ENCODE data around the gene AGTPBP1. TPM values are rescaled to one million over a fixed set of nuclear protein-coding genes. Genes with fewer than 3 reads are reported as not detected.
"Not testable (repeated sequence)": the region's sequence is repeated elsewhere in the genome, so short reads cannot be mapped to it uniquely, and the experiment has no call there.

The AGTPBP1 gene
- total and polyA plus RNA-seq, 5 donors = 11.0 to 54.8 (median 48.0) TPM

DNA sequence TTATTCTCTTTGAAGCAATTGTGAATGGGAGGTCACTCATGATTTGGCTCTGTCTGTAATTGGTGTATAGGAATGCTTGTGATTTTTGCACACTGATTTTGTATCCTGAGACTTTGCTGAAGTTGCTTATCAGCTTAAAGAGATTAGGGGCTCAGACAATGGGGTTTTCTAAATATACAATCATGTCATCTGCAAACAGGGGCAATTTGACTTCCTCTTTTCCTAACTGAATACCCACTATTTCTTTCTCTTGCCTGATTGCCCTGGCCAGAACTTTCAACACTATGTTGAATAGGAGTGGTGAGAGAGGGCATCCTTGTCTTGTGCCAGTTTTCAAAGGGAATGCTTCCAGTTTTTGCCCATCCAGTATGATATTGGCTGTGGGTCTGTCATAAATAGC, 22.3 kb downstream of the AGTPBP1 start:
- H3K9me3 ChIP-seq (ENCODE audit: control insufficient read depth, low read length); intact Hi-C loops (cut with DNase I); H3K4me3 ChIP-seq (ENCODE audit: low read length); DNase-seq; H3K27me3 ChIP-seq (ENCODE audit: control insufficient read depth, insufficient read depth); ATAC-seq; H3K4me1 ChIP-seq (ENCODE audit: control insufficient read depth, insufficient read depth, low read length); H3K27ac ChIP-seq (ENCODE audit: low read length): not testable (repeated sequence)

DNA sequence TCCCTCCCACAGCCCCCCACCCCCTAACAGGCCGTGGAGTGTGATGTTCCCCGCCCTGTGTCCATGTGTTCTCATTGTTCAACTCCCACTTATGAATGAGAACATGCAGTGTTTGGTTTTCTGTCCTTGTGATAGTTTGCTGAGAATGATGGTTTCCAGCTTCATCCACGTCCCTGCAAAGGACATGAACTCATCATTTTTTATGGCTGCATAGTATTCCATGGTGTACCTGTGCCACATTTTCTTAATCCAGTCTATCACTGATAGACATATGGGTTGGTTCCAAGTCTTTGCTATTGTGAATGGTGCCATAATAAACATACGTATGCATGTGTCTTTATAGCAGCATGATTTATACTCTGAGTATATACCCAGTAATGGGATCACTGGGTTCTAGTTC, 23.9 kb downstream of the AGTPBP1 start:
- H3K27me3 ChIP-seq (ENCODE audit: control insufficient read depth, insufficient read depth); H3K4me1 ChIP-seq (ENCODE audit: control insufficient read depth, insufficient read depth, low read length); H3K4me3 ChIP-seq (ENCODE audit: low read length); H3K9me3 ChIP-seq (ENCODE audit: control insufficient read depth, low read length); ATAC-seq; H3K27ac ChIP-seq (ENCODE audit: low read length); DNase-seq; intact Hi-C loops (cut with DNase I): not testable (repeated sequence)
- 96% methylated on average over 4 of the region's 4 CpGs for WGBS

DNA sequence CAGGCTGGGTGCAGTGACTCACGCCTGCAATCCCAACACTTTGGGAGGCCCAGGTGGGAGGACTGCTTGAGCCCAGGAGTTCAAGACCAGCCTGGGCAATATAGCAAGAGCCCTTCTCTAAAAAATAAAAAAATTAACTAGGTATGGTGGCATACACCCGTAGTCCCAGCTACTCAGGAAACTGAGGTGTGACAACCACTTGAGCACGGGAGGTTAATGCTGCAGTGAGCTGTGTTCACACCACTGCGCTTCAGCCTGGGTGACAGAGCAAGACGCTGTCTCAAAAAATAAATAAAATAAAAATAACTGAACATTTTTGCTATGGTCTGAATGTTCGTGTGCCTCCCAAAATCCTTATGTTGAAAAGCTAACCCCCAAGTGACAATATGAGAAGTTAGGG, 24.5 kb downstream of the AGTPBP1 start:
- no peaks in the 10 kb centered on the region for H3K9me3 ChIP-seq (ENCODE audit: control insufficient read depth, low read length)
- H3K27ac ChIP-seq (ENCODE audit: low read length) = no peak overlapping the region
- no peaks in the 10 kb centered on the region for H3K27me3 ChIP-seq (ENCODE audit: control insufficient read depth, insufficient read depth)
- no peak for DNase-seq
- no peak overlapping the region for H3K4me3 ChIP-seq (ENCODE audit: low read length)
- H3K4me1 ChIP-seq (ENCODE audit: control insufficient read depth, insufficient read depth, low read length) = no peaks in the 10 kb centered on the region
- 96% methylated on average over 6 of the region's 6 CpGs for WGBS
- intact Hi-C loops (cut with DNase I) = no loop called here
- no peak for ATAC-seq

DNA sequence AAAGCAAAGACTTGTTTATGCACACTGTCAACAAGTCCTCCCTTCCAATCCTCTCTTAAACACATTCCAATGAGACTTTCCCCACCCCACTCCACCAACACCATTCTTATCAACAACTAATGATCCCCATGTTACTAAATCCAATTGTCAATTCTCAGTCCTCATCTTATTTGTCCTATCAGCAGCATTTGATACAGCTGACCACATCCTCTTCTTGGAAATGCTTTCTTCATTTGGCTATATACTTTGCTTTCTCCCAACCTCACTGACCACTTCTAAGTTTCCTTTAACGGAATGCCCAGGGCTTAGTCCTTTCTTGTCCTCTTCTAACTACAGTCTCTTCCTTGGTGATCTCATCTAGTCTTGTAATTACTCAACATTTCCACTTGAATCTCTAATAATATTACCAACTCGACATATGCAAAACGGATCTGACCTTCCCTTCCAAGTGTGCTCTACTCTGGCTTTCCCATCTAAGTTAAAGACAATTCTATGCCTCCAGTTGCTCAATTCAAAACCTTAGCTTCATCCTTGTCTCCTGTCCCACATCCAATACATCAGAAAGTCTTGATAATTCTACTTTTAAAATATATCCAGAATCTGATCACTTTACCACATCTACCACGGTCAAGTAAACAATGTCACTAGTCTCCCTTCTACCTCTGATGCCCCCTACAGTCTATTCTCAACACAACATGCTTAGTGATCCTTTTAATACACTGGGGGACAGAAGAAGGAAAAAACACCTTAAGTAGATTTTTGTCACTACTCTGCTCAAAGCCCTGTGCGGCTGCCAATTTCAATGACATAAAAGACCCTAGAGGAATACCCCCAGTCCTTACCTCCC, 25.5 kb downstream of the AGTPBP1 start:
- no peak for DNase-seq
- Histone ChIP-seq H3K4me3 (ENCODE audit: low read length) (no peak overlapping the region), H3K9me3 (ENCODE audit: control insufficient read depth, low read length) (no peaks in the 10 kb centered on the region), H3K4me1 (ENCODE audit: control insufficient read depth, insufficient read depth, low read length) (no peaks in the 10 kb centered on the region), H3K27ac (ENCODE audit: low read length) (no peak overlapping the region), H3K27me3 (ENCODE audit: control insufficient read depth, insufficient read depth) (no peaks in the 10 kb centered on the region)
- WGBS = 76% methylated on average over 5 of the region's 5 CpGs
- intact Hi-C loops (cut with DNase I) = no loop called here
- ATAC-seq = peak in 1 of 2 donors; percentile 28

DNA sequence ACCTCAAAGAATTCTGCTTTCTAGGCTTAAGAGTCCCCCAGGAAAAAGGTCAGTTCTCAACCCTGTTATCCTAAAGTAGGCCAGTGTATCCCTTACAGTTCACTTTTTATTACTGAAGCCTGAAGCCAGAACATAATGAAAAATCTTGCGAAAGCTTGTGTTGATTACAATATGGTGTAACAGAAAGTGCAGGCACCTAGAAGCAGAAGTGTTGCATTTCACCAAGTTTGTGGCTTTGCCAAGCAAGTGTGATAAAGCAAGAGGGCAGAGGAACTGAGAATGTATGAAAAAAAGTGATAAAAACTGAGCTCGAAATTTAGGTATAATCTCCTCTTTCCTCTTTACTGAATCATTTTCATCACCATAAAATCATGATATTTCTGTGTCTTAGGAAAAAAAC, 26.2 kb downstream of the AGTPBP1 start:
- ATAC-seq (peak; percentile 14 to 36), DNase-seq (no peak)
- H3K4me3 ChIP-seq (ENCODE audit: low read length) = no peak overlapping the region
- H3K27ac ChIP-seq (ENCODE audit: low read length) = no peak overlapping the region
- no peaks in the 10 kb centered on the region for H3K27me3 ChIP-seq (ENCODE audit: control insufficient read depth, insufficient read depth)
- no peaks in the 10 kb centered on the region for H3K9me3 ChIP-seq (ENCODE audit: control insufficient read depth, low read length)
- intact Hi-C loops (cut with DNase I) = no loop called here
- WGBS = 30% methylated on average over 2 of the region's 2 CpGs
- H3K4me1 ChIP-seq (ENCODE audit: control insufficient read depth, insufficient read depth, low read length) = no peaks in the 10 kb centered on the region

DNA sequence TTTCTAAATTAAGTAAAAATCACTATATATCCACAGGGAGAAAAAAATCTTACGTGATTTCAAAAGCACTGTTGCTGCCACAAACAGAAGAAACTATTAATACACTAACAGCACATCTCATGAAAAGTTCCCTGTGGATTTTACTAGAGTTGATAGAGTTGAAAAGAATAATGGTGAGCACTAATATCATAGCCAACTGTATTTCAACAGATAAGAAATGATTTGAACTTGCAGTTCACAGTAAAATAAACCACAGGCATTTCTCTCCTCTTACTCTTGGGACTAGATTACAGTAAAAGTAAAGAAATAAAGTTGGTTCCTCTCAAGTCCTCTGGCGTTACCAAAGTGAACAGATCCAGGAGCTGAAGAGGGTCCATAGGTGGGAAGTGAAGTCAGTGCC, 27.9 kb downstream of the AGTPBP1 start:
- Histone ChIP-seq H3K4me1 (ENCODE audit: control insufficient read depth, insufficient read depth, low read length) (no peaks in the 10 kb centered on the region), H3K27me3 (ENCODE audit: control insufficient read depth, insufficient read depth) (no peaks in the 10 kb centered on the region), H3K9me3 (ENCODE audit: control insufficient read depth, low read length) (no peaks in the 10 kb centered on the region), H3K4me3 (ENCODE audit: low read length) (no peak overlapping the region), H3K27ac (ENCODE audit: low read length) (no peak overlapping the region)
- WGBS = 63% methylated on average over 2 of the region's 2 CpGs
- intact Hi-C loops (cut with DNase I) = no loop called here
- no peak for ATAC-seq
- DNase-seq = no peak

DNA sequence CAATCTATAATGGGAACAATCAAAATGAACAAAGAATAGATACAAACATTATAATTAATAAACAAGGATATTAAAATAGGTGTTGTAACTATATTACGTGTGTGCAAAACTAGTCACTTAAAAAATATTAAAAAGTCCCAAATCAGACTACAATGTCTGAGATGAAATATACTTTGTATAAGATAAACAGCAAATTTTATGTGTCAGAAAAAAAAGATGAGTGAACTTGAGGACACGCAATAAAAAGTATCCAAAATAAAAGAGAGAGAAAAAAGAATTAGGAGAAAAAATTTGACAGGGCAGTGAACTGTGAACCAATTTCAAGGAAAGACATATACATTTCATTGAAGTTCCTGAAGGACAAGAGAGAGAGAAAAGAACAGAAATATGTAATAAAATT, 37.0 kb downstream of the AGTPBP1 start:
- peaks cover 2% of the 10 kb centered on the region for H3K4me1 ChIP-seq (ENCODE audit: control insufficient read depth, insufficient read depth, low read length)
- no peak for DNase-seq
- over 99% methylated on average over 2 of the region's 2 CpGs for WGBS
- H3K4me3 ChIP-seq (ENCODE audit: low read length) = no peak overlapping the region
- intact Hi-C loops (cut with DNase I) = loop anchor here in 1 of 4 donors (10.0 kb wide), 1 partner anchor 80 kb away; no protein-coding TSS in a partner anchor
- no peaks in the 10 kb centered on the region for H3K27me3 ChIP-seq (ENCODE audit: control insufficient read depth, insufficient read depth)
- ATAC-seq = no peak
- no peak overlapping the region for H3K27ac ChIP-seq (ENCODE audit: low read length)
- H3K9me3 ChIP-seq (ENCODE audit: control insufficient read depth, low read length) = no peaks in the 10 kb centered on the region

DNA sequence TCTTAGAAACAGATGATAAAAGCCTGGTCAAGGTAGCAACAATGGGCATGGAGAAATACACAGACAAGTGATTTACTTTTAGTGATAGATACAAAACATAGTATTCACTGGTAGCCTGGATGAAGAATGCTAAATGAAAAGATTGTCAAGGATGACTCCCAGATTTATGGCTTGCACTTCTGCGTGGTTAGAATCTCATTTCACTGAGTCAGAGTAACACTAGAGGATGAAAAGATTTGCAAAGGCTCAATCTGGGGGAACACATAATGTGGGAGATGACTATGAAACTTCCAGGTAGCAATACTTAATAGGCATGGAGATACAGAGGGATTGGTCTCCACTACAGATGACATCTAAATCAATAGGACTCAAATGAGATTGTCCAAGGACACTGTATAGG, 38.4 kb downstream of the AGTPBP1 start:
- no peak overlapping the region for H3K27ac ChIP-seq (ENCODE audit: low read length)
- no peak overlapping the region for H3K4me3 ChIP-seq (ENCODE audit: low read length)
- H3K9me3 ChIP-seq (ENCODE audit: control insufficient read depth, low read length) = no peaks in the 10 kb centered on the region
- ATAC-seq = no peak
- H3K27me3 ChIP-seq (ENCODE audit: control insufficient read depth, insufficient read depth) = no peaks in the 10 kb centered on the region
- 88% methylated on average over 1 of the region's 1 CpG for WGBS
- peaks cover 2% of the 10 kb centered on the region for H3K4me1 ChIP-seq (ENCODE audit: control insufficient read depth, insufficient read depth, low read length)
- no peak for DNase-seq
- intact Hi-C loops (cut with DNase I) = loop anchor here in 1 of 4 donors (10.0 kb wide), 1 partner anchor 81 kb away; no protein-coding TSS in a partner anchor

DNA sequence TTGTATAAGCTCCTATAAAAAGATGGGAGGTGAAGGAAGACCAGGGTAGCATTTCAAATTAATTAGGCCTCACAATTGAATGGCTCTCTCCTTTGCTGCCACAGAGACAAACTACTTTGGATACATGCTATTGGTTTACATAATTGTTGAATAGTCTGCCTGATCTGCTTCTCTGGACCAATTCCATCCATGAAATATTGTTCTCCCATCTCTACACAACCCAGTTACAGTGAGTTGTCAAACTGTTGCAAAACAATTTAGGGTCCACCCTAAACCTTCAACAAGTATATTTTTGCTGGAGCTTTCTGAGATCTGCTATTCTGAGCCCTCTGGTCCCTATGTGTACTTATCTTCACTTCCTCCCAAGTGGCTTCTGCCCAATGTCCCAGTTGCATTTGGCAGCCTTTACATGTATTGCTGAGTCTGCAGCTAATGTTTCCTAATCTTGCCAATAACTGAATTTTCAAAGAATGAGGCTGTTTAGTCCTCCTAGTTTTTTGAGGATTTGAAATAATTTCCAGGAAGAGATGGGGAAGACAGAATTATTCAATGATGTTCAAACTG, 38.9 kb downstream of the AGTPBP1 start:
- H3K9me3 ChIP-seq (ENCODE audit: control insufficient read depth, low read length) = no peaks in the 10 kb centered on the region
- peaks cover 2% of the 10 kb centered on the region for H3K4me1 ChIP-seq (ENCODE audit: control insufficient read depth, insufficient read depth, low read length)
- no peaks in the 10 kb centered on the region for H3K27me3 ChIP-seq (ENCODE audit: control insufficient read depth, insufficient read depth)
- DNase-seq = peak in 1 of 3 donors; percentile 40
- no peak overlapping the region for H3K4me3 ChIP-seq (ENCODE audit: low read length)
- intact Hi-C loops (cut with DNase I) = loop anchor here in 1 of 4 donors (10.0 kb wide), 1 partner anchor 82 kb away; no protein-coding TSS in a partner anchor
- H3K27ac ChIP-seq (ENCODE audit: low read length) = no peak overlapping the region
- ATAC-seq = peak; percentile 18 to 75

DNA sequence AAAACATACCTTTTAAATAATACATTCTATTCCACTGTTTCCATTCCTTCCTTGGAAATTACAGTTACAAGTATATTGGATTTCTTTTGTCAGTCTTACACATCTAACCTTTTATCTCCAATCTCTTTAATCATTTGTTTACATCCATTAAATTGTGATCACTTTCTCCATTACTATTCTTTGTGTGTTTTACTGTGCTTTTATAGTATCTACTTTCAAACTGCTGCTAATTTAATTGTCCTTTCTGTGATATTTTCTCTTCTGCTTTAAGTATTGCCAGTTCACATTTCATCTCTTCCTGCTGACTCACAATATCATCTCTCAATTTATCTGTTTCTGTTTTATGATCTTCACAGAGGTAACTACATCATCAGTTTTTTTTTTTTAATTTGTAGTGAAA, 39.6 kb downstream of the AGTPBP1 start:
- intact Hi-C loops (cut with DNase I) = loop anchor here in 1 of 4 donors (10.0 kb wide), 1 partner anchor 83 kb away; no protein-coding TSS in a partner anchor
- H3K4me1 ChIP-seq (ENCODE audit: control insufficient read depth, insufficient read depth, low read length) = peaks cover 2% of the 10 kb centered on the region
- no peaks in the 10 kb centered on the region for H3K27me3 ChIP-seq (ENCODE audit: control insufficient read depth, insufficient read depth)
- no peak for ATAC-seq
- DNase-seq = no peak
- H3K9me3 ChIP-seq (ENCODE audit: control insufficient read depth, low read length) = no peaks in the 10 kb centered on the region
- H3K4me3 ChIP-seq (ENCODE audit: low read length) = no peak overlapping the region
- H3K27ac ChIP-seq (ENCODE audit: low read length) = no peak overlapping the region

DNA sequence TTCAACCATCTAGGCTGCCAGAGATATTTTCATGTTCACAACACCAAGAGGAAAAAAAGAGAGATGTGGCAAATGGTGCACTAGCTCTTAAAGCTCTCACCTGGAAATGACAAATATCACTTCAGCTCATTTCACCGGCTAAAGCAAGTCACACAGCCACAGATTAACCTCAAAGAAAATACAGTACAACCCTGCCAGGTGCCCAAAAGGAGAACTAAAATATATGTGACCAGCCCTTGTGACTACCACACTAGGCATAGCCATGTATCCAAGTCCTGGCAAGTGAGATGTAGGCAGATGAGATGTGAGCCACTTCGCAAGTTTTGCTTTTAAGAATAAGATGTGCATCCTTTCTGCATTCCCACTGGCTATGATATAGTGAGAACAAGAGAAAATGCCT, 41.4 kb downstream of the AGTPBP1 start:
- ATAC-seq = no peak
- H3K9me3 ChIP-seq (ENCODE audit: control insufficient read depth, low read length) = no peaks in the 10 kb centered on the region
- no peak overlapping the region for H3K27ac ChIP-seq (ENCODE audit: low read length)
- intact Hi-C loops (cut with DNase I) = loop anchor here in 1 of 4 donors (10.0 kb wide), 1 partner anchor 84 kb away; no protein-coding TSS in a partner anchor
- peaks cover 2% of the 10 kb centered on the region for H3K4me1 ChIP-seq (ENCODE audit: control insufficient read depth, insufficient read depth, low read length)
- DNase-seq = no peak
- 87% methylated on average over 2 of the region's 2 CpGs for WGBS
- no peak overlapping the region for H3K4me3 ChIP-seq (ENCODE audit: low read length)
- no peaks in the 10 kb centered on the region for H3K27me3 ChIP-seq (ENCODE audit: control insufficient read depth, insufficient read depth)

All from right cardiac atrium (tissue), 5 donors.